ENCODE results near the gene FILIP1L. TPM values are rescaled to one million over a fixed set of nuclear protein-coding genes. Genes with fewer than 3 reads are reported as not detected.

The FILIP1L gene
- 29.0 and 48.1 TPM in 2 replicates for total RNA-seq (2014; rRNA removed; shearing (Covaris generic))

GRCh38 chr3:100114413-100115030, at the start of gene FILIP1L:
Gene FILIP1L, minus strand, starts transcription at chr3:100114501.
- DNase-seq (ENCODE audit: low spot score): no peak

- DNase-seq (ENCODE audit: low spot score): no peak
These were observed 49.5 kb upstream of the FILIP1L start for GRCh38 chr3:100163787-100164186.

DNA sequence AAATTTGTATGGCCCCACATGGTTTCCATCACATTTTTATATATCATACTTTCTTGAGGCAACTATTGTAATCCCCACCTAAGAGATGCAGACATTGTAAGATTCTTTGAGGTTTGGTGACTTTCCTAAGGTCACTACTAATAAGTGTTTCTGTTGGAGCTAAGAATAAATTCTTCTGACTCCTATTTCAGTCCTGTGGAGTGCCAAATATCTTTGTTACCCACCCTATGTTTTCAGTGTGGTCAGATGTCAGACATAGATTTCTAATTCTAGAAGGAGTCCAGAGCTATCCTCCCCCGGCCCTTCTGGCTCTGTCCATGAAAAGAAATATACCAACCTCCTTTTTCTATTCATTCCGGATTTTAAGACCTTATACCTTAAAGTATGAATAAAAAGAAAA, 46.2 kb upstream of the FILIP1L start:
- no peak for DNase-seq (ENCODE audit: low spot score)

DNA sequence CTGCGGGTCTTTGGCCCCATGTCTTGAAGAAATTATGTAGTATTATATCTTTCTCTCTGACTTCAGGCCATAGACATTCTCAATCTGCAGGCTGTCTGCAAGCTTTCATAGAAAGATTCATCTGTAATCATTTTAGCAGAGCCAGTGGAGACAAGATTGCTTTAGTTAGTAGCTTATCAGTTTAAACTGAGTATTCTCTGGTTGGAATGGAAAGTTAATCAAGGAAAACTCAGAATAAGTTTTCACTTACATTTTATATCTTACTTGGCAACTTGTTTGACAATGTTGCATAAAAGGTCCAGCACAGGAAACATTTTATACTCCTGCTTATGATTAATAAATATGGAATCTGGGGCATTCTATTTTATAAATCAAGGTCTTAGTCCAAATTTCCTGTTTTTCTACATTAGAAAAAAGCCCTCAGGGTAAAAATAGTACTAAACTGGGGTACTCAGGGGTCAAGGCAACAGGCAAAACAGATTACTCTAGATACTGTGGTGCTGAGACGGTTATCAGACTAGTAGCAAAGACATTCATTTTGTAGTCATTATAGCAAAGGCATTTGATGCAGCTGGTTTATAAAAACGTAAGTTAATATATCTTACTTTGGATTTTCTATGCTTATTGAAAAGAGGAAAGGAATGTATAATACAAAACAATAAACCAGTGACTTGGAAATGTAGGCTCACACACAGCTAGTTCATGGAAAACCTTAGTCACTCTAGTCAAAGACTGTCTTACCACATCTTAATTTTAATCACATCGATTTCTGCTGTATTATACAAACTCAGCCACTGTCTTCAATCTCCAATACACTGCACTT, 45.2 kb upstream of the FILIP1L start:
- peak; percentile 40 for DNase-seq (ENCODE audit: low spot score)

DNA sequence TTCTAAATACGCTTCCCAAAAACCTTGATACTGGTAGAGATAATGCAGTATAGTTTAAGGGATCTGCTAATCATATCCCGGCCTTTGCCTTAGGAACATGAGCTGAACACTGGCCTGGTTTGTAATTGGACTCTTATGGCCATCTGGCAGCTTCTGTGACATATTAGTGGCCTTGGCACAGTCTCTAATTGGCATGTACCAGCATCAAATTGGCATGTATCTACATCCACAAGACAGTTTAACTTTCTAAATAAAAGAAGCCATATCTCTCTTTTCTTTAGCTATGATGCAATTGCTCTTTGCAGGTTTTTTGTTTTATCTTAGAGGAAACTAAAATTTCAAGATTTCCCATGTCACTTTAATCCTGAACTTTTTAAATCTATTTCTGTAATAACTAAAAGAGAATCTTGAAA, 44.6 kb upstream of the FILIP1L start:
- no peak for DNase-seq (ENCODE audit: low spot score)

DNA sequence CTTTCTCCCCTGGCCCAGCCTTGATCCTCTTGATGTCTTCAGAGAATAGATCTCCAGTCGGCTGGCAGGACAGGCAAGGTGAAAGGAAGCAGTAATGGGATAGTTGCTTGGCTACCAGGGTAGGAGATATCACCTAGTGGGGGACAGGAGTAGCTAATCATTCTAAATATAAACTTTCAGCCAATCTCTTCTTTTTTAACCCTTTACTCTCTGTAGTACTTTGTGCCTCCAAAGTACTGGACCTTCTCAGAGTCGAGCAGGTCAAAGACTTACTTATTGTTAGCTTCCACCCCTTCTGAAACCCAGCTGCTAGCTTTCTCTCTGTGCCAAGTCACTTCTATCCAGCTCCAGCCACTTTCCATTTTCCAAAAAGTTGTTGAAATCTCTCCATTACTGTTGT, 43.4 kb upstream of the FILIP1L start:
- no peak for DNase-seq (ENCODE audit: low spot score)

- DNase-seq (ENCODE audit: low spot score): no peak
These were observed 41.3 kb upstream of the FILIP1L start for GRCh38 chr3:100155590-100155989.

DNA sequence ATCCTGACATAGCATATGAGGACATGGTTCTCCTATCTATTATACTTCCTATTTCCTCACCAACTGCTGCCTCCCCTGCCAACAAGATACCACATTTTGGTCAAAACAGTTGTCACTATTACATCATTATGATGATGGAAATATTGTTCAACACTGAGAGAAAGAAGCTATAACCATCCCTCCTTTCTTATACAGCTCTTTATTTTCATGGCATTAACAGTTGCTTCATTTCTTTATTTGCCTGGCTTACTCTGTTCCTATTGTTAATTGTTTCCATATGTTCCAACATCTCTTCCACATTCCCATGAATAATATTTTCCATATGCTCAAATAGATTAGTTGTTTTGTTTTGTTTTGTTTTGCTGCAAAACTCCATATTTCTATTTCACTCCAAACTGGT, 40.8 kb upstream of the FILIP1L start:
- no peak for DNase-seq (ENCODE audit: low spot score)

DNA sequence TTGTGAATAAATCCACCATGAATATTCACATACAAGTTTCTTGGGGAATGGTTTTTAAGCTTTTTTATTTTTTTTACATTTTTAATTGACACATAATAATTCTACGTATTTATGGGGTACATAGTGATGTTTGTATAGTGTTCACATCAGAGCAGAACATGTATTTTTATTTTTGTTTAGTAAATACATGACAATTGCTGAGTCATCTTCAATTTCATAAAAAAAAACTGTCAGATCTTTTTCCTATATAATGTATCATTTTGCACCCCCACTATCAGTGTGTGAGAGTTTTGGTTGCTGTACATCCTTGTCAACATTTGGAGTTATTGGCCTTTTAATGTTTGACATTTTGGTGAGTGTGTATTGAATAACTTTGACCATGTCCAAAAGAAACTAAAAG, 39.9 kb upstream of the FILIP1L start:
- no peak for DNase-seq (ENCODE audit: low spot score)

DNA sequence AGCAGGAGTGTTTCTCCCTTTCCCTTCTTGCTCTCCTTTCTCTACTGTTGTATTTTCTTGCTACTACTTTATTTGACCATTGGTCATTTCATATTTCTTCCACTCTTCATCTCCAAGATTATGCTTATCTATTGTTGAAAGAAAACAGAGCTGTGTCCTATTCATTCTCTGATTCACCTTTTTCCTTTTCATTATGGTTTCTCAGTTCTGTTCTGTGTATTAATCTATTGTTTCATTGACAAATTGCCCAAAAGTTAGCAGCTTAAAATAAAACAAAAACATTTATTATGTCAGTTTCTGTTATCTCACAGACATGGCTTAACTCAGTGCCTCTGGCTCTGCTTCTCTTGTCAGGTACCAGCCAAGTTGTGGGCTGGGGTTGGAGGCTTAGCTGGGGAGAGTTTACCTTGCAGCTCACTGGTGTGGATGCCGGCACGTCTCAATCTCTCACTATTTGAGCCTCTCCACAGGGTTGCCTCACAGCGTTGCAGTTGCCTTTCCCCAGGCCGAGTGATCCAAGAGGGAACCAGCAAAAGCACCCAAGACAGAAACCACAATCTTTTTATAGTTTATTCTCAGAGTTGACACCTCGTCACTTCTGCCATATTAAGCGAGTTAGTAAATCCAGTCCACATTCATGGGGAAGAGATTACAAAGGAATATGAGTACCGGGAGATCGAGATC, 36.9 kb upstream of the FILIP1L start:
- DNase-seq (ENCODE audit: low spot score): no peak

DNA sequence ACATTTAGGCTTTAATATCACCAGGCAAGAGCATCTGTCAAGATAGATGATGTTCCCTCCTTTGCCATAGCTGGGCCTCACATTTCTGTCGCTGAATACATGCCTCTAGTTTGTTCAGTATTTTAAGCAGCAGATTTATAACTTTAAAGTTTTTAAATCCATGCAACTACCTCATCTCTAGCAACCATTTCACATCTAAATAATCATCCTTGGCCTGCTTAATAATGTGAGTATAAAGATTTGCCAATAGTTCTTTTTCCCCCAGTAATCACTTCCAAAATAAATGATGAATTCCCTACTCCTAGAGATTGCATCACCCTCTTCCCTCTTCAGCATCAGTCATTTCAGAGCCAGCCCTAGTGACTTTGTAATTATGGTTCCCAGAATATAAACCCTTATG, 36.2 kb upstream of the FILIP1L start:
- no peak for DNase-seq (ENCODE audit: low spot score)

- no peak for DNase-seq (ENCODE audit: low spot score)
These were observed 35.6 kb upstream of the FILIP1L start for GRCh38 chr3:100149713-100150415.

DNA sequence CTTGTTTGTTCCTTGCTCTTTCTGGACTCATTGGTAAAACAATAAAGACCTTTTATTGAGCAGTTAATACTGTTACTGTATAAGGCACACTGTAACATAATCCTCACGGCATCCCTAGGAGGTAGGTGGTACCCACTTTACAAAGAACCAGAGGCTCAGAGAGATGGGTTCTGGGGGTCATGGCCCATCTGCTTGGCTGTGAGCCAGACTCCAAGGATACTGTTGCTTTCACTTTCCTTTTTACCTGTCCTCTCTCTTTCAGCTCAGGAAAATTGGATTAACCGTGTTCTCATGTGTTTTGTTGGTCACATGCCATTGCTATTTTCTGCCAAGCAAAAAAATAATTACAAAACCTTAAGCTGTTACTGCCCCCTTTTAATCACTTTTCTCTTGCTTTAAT, 34.8 kb upstream of the FILIP1L start:
- no peak for DNase-seq (ENCODE audit: low spot score)

- no peak for DNase-seq (ENCODE audit: low spot score)
These were observed 30.1 kb upstream of the FILIP1L start for GRCh38 chr3:100144255-100144866.

- no peak for DNase-seq (ENCODE audit: low spot score)
These were observed 27.3 kb upstream of the FILIP1L start for GRCh38 chr3:100141586-100141985.

DNA sequence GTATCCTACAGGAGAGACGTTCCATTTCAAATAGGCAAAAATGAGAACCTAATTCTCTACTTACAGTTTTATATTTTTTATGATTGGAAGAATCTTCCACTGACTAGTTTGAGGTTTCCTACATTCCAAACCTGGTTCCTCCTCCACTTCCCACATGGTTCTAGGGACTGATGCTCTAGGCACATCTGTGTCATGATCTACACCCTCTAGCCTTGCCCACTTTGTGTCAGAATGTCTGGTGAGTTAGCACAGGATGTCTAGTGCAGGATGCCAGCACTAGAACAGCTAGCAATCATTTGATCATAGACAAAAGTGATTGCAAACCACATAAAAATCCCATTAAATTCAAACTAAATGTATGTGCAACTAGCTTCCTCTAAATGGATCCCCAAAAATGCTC, 26.7 kb upstream of the FILIP1L start:
- no peak for DNase-seq (ENCODE audit: low spot score)

DNA sequence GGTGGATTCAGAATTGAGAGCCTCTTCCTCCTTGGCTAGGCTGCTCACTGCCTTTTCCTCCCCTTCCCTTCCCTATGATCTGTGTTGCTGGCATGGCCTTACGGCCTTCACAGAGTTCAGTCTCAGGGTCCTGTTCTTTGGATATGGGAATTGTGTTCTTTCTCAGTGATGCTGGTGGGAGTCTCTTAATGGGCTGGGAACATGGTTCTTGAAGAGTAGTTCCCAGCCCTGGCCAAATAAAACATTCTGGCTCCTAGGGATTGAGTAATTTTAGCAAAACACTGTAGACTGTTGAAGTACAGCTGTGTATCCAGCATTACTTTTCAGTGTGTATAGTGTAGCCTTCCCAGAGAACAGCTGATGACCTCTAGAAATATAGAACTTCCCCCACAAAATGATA, 22.6 kb upstream of the FILIP1L start:
- no peak for DNase-seq (ENCODE audit: low spot score)

DNA sequence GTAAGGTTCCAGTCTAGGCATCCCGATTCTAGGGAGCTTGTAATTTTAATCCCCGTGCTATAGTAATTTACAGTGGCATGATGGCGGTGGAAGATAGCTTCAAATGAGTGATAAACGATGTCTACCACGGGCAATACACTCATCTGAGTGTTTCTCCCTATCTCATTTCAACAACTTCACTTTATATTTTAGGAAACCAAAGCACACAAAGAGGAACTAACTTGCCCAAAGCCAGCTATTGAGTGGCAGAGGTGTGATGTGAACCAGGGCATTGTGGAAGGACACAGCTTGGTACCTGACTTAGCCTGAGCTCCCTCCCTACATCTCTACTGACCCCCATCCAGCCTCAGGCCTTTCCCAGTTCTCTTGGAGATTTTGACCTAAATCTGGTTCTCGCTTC, 16.9 kb upstream of the FILIP1L start:
- no peak for DNase-seq (ENCODE audit: low spot score)

GRCh38 chr3:100129941-100130340, 15.6 kb upstream of the FILIP1L start:
- DNase-seq (ENCODE audit: low spot score): no peak

DNA sequence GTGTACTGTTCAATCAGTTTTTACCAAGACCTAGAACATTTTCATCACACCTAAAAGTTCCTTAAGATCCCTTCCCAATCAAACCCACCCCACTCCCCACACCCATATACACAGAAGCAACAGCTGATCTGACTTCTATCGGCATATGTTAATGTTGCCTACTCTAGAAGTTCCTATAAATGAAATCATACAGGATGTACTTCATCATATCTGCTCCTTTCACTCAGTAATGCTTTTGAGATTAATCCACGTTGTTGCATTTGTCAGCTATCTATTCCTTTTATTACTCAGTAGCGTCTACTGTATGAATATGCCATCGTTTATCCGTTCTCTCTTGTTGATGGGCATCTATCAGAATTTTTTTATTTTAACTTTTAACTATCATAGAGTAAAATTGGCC, 14.3 kb upstream of the FILIP1L start:
- no peak for DNase-seq (ENCODE audit: low spot score)

GRCh38 chr3:100127792-100128191, 13.5 kb upstream of the FILIP1L start:
- no peak for DNase-seq (ENCODE audit: low spot score)

All from A172 (cell line).